CD4-positive, alpha-beta T cell (primary cell): ENCODE results near the gene GBP1. TPM values are rescaled to one million over a fixed set of nuclear protein-coding genes. Genes with fewer than 3 reads are reported as not detected.
A peak's percentile ranks its signal among the peaks of the same experiment; 100 is the strongest.
"Not testable (repeated sequence)": the region's sequence is repeated elsewhere in the genome, so short reads cannot be mapped to it uniquely, and the experiment has no call there.

Experiments
- ATAC-seq: fragments of 200-7000 bp; cut with Tn5 transposase; one replicate; pipeline ENCODE4 v1.10.0; 2022; ENCODE audit warnings: mild to moderate bottlenecking; ENCODE audit not compliant: poor library complexity
- CTCF ChIA-PET: fragments of 350-600 bp; sonication (Branson Sonifier 250); formaldehyde crosslinking; loops from one replicate; lab custom pipeline; 2021; ENCODE audit warnings: antibody characterized with exemption, inconsistent platforms; lab: Charles Lee
- POLR2A ChIA-PET: fragments of 350-600 bp; sonication (Branson Sonifier 250); formaldehyde crosslinking; loops from one replicate; lab custom pipeline; 2021; ENCODE audit warnings: antibody characterized with exemption, inconsistent platforms; lab: Charles Lee
- DNase-seq, 14 experiments: peaks; one replicate each; pipeline ENCODE4 v3.0.0-alpha.2; 2013 to 2020; ENCODE audit warnings: mixed read lengths in 2 of 14
- H3K27ac ChIP-seq, 2 donors: one replicate each; pipeline versions ENCODE4 v1.5.1 to v1.7.0; 2013; ENCODE audit warnings: low read length in 2 of 2, low read depth in 1 of 2, mild to moderate bottlenecking in 1 of 2
- H3K27me3 ChIP-seq, 2 experiments: 1 replicate in 1 of 2; 2 replicates in 1 of 2; pipeline versions ENCODE4 v1.6.1 to v1.7.0; 2013; ENCODE audit warnings: low read length in 2 of 2, control low read depth in 1 of 2, mild to moderate bottlenecking in 1 of 2, moderate library complexity in 1 of 2; ENCODE audit not compliant: insufficient read depth in 2 of 2, control insufficient read depth in 1 of 2
- H3K36me3 ChIP-seq: one replicate; pipeline ENCODE4 v1.6.1; 2013; ENCODE audit warnings: low read length, control low read depth; ENCODE audit not compliant: insufficient read depth
- H3K4me1 ChIP-seq: one replicate; pipeline ENCODE4 v1.6.1; 2013; ENCODE audit warnings: low read length, control low read depth; ENCODE audit not compliant: insufficient read depth
- H3K4me3 ChIP-seq: one replicate; pipeline ENCODE4 v1.5.1; 2013; ENCODE audit warnings: mild to moderate bottlenecking, low read length, moderate library complexity
- H3K9me3 ChIP-seq, 2 experiments: 1 replicate in 1 of 2; 2 replicates in 1 of 2; pipeline versions ENCODE4 v1.6.1 to v1.7.0; 2013; ENCODE audit warnings: low read length in 2 of 2, mild to moderate bottlenecking in 2 of 2, control low read depth in 1 of 2, moderate library complexity in 1 of 2; ENCODE audit not compliant: control insufficient read depth in 1 of 2, insufficient read depth in 1 of 2
- H3K27ac Mint-ChIP-seq: one replicate; pipeline ENCODE4 v1.8.0; 2020; ENCODE audit warnings: mixed read lengths
- H3K27me3 Mint-ChIP-seq: one replicate; pipeline ENCODE4 v1.8.0; 2021; ENCODE audit warnings: mixed read lengths
- H3K36me3 Mint-ChIP-seq: one replicate; pipeline ENCODE4 v1.8.0; 2021; ENCODE audit warnings: low read depth, mixed read lengths
- H3K4me1 Mint-ChIP-seq: one replicate; pipeline ENCODE4 v1.8.0; 2021; ENCODE audit warnings: low read depth, mixed read lengths
- H3K4me3 Mint-ChIP-seq: one replicate; pipeline ENCODE4 v1.8.0; 2020; ENCODE audit warnings: mild to moderate bottlenecking, mixed read lengths
- H3K9me3 Mint-ChIP-seq: one replicate; pipeline ENCODE4 v1.8.0; 2020; ENCODE audit warnings: mixed read lengths
- intact Hi-C, 2 experiments: fragments of 100-400 bp; cut with DNase I in 1 of 2; cut with micrococcal nuclease in 1 of 2; formaldehyde crosslinking; loops; one replicate each; pipeline versions ENCODE4 v1.15.1 to v1.9.0; 2023 to 2025; cut with DNase I, micrococcal nuclease
- total RNA-seq, 174 experiments: library from RNA in 2 of 174; stranded (reverse) in 2 of 174; gene quantifications; one replicate each; pipeline ENCODE4 v1.2.3 and lab custom pipeline; 2021 to 2026
- TF ChIP-seq, protein P1 (sequence below): fragments of 200-600 bp; IDR thresholded peaks from one replicate; pipeline ENCODE4 v1.8.0; 2022; ENCODE audit warnings: antibody characterized with exemption, mild to moderate bottlenecking

Gene GBP1
- total RNA-seq, 2 experiments from 2014 or later: 15.5 to 16.5 TPM

DNA sequence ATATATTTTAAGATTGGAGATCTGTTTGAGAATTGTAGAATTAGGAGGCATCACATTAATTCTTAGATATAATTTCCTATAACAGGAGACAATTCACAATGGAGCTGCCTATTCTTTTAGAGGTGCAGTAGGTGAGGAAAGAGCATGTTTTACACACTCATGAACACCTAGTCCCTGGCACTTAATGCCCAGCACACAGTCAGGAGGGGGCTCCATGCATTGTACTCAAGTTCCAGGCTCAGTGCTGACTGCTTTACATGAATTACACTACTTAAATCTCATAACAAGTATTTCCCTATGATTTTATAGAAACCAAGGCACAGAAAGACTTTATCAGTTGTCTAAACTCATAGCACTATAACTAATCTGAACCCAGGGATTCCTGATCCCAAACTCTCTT lies 42.0 kb downstream of the GBP1 start:
- ChIA-PET CTCF (interaction anchor here (1.2 kb wide), 1 partner anchor 63 kb away, joined by 4 read pairs; no protein-coding TSS in a partner anchor), POLR2A (interaction anchor here (0.7 to 3.8 kb wide), 15 partner anchors 9 to 288 kb away, joined by 3 to 25 read pairs (median 6); partner anchors contain the start of genes GBP1, GBP2 and GBP4)
- TF ChIP-seq, protein P1, sequence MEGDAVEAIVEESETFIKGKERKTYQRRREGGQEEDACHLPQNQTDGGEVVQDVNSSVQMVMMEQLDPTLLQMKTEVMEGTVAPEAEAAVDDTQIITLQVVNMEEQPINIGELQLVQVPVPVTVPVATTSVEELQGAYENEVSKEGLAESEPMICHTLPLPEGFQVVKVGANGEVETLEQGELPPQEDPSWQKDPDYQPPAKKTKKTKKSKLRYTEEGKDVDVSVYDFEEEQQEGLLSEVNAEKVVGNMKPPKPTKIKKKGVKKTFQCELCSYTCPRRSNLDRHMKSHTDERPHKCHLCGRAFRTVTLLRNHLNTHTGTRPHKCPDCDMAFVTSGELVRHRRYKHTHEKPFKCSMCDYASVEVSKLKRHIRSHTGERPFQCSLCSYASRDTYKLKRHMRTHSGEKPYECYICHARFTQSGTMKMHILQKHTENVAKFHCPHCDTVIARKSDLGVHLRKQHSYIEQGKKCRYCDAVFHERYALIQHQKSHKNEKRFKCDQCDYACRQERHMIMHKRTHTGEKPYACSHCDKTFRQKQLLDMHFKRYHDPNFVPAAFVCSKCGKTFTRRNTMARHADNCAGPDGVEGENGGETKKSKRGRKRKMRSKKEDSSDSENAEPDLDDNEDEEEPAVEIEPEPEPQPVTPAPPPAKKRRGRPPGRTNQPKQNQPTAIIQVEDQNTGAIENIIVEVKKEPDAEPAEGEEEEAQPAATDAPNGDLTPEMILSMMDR: no peak
- peak overlapping the region; percentile 92 for H3K4me3 Mint-ChIP-seq
- H3K9me3 Mint-ChIP-seq: peaks cover 5% of the 10 kb centered on the region
- Histone ChIP-seq H3K4me1 (peaks cover 27% of the 10 kb centered on the region), H3K4me3 (peak overlapping the region; percentile 68), H3K36me3 (peaks cover 21% of the 10 kb centered on the region), H3K27me3 (no peaks in the 10 kb centered on the region), H3K27ac (peak overlapping the region; percentile 62 to 71), H3K9me3 (peaks cover 0 to 4% of the 10 kb centered on the region in 2 experiments)
- intact Hi-C loops: no loop called here
- peaks cover 47% of the 10 kb centered on the region for H3K4me1 Mint-ChIP-seq
- DNase-seq (peak in 1 of 14 experiments; percentile 21), ATAC-seq (no peak)
- H3K27me3 Mint-ChIP-seq: no peaks in the 10 kb centered on the region
- peaks cover 47% of the 10 kb centered on the region for H3K36me3 Mint-ChIP-seq
- peak overlapping the region; percentile 92 for H3K27ac Mint-ChIP-seq

- Mint-ChIP-seq H3K4me1 (peaks cover 52% of the 10 kb centered on the region), H3K4me3 (peak within 1 kb of the TSS; percentile 92), H3K27ac (peak within 1 kb of the TSS; percentile 92), H3K36me3 (peaks cover 54% of the 10 kb centered on the region), H3K27me3 (no peaks in the 10 kb centered on the region), H3K9me3 (peaks cover 5% of the 10 kb centered on the region)
- ATAC-seq (peak; percentile 80), DNase-seq (peak in 4 of 14 experiments; percentile 7 to 76 (median 66))
- Histone ChIP-seq H3K9me3 (peaks cover 0 to 4% of the 10 kb centered on the region in 2 experiments), H3K4me3 (peak within 1 kb of the TSS; percentile 68), H3K4me1 (peaks cover 31% of the 10 kb centered on the region), H3K27ac (peak within 1 kb of the TSS; percentile 62 to 71), H3K36me3 (peaks cover 25% of the 10 kb centered on the region), H3K27me3 (no peaks in the 10 kb centered on the region)
- ChIA-PET CTCF (interaction anchor here (0.7 to 1.2 kb wide), 4 partner anchors 12 to 63 kb away, joined by 3 to 8 read pairs (median 5); no protein-coding TSS in a partner anchor), POLR2A (interaction anchor here (0.7 to 3.8 kb wide), 21 partner anchors 9 to 336 kb away, joined by 3 to 25 read pairs (median 4); partner anchors contain the start of genes GBP1, GBP2 and GBP4)
- intact Hi-C loops: loop anchor here in 1 of 2 experiments (1.0 kb wide), 1 partner anchor 43 kb away; the partner anchor contains the start of gene GBP1
- TF ChIP-seq, protein P1: no peak
Measured at GRCh38 chr1:89022167-89022959, 42.6 kb downstream of the GBP1 start, which contains the start of gene GBP3. Gene GBP3 (minus strand): TSS chr1:89022866. CDS start chr1:89020721, 2,145 bp downstream.

DNA sequence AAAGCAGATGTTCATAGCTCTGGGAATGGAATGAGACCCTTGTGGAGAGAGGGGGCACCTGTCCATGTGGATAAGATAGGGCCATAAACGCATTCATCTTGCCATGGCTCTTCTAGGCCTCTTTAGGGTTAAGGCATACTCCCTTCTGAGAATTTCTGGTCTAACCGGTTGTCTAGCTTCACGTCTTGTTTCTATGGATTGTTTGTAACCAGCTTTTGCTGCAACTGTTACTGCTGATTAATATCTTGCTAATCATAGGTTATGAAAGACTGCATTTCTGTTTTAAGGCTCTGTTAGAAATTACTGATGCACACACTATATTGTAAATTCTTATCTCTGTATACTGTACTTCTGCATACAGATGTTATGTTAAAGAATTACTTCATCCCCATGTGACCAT lies 46.7 kb downstream of the GBP1 start:
- DNase-seq, H3K9me3 Mint-ChIP-seq, H3K27me3 ChIP-seq, H3K27ac Mint-ChIP-seq, POLR2A ChIA-PET, H3K4me3 ChIP-seq, CTCF ChIA-PET, ATAC-seq, H3K27ac ChIP-seq, H3K27me3 Mint-ChIP-seq, H3K4me3 Mint-ChIP-seq, H3K9me3 ChIP-seq: not testable (repeated sequence)
- H3K4me1 ChIP-seq: peaks cover 38% of the 10 kb centered on the region
- H3K36me3 Mint-ChIP-seq: peaks cover 94% of the 10 kb centered on the region
- peaks cover 67% of the 10 kb centered on the region for H3K4me1 Mint-ChIP-seq
- intact Hi-C loops: loop anchor here in 1 of 2 experiments (5.0 kb wide), 1 partner anchor 39 kb away; no protein-coding TSS in a partner anchor
- peaks cover 64% of the 10 kb centered on the region for H3K36me3 ChIP-seq
